Daoy (cell line): ENCODE measurements around the gene PCDH19. TPM values are rescaled to one million over a fixed set of nuclear protein-coding genes. Genes with fewer than 3 reads are reported as not detected.

Experiments
- DNase-seq: peaks from one replicate; pipeline ENCODE4 v3.0.0-alpha.2; 2015; ENCODE audit warnings: low read depth
- total RNA-seq: library from RNA; depleted of rRNA; stranded (reverse); fragments of >200 nt; shearing (Covaris generic); gene quantifications from 2 replicates; pipeline ENCODE4 v1.2.3, GENCODE V29; 2014

The PCDH19 gene
- total RNA-seq, 1 experiment from 2014 or later: 0.06 TPM

DNA sequence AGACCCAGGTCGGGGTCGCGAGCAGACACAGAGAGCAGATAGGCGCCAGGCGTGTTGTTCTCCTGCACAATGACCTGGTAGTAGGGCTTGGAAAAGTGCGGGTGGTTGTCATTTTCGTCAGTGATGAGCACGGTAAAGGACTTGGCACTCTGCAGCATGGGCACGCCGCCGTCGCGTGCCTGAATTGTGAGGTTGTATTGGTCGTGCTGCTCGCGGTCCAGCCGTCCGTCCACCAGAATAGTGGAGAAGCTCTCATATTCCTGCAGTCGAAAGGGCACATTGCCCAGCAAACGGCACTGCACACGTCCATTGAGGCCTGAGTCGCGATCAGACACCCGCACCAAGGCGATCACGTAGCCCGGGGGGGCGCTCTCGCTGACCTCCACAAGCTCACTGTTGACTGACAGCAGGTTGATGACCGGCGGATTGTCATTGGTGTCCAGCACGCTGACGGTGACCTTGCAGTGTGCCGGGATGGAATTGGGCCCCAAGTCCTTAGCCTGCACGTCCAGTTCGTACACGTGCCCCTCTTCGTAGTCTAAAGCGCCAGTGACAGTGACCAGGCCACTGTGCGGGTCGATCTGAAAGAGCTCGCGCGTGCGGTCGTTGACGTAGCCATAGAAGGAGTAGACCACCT lies 2.8 kb downstream of the PCDH19 start:
- DNase-seq: no peak

DNA sequence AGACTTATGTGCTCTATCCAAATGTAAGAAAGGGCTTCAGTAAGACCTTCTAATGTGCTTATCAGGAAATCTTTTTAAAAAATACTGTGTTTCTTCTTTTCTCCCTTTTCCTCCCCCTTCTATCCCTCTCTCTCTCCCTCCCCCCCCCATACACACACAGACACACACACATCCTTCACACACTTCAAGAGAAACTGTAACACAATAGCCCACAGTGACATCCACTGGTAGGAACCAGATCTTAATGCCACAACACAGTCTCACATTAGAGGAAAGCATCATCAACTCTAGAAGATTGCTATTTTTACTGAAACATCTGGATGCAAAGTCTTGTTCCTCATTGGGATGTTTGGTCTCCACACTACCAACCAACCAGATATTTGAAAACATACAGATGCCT lies 4.6 kb downstream of the PCDH19 start:
- no peak for DNase-seq

DNA sequence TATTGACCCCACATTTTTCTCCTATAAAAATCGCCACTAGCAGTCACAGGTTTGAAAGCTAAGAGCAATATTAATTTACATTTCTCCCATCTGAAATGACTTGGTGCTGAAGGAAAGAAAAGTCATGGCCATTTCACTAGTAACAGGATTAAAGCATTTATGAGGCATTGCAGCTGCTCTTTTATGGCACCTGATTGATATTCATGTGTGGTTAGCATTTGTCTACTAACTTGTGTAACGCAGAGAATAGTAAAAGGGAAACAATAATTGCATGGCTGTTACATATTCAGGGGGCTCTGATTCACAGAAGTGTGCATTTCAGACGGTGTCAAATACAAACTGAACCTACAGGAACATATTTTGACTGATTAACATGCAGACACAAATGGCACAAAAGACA lies 5.2 kb downstream of the PCDH19 start:
- no peak for DNase-seq

DNA sequence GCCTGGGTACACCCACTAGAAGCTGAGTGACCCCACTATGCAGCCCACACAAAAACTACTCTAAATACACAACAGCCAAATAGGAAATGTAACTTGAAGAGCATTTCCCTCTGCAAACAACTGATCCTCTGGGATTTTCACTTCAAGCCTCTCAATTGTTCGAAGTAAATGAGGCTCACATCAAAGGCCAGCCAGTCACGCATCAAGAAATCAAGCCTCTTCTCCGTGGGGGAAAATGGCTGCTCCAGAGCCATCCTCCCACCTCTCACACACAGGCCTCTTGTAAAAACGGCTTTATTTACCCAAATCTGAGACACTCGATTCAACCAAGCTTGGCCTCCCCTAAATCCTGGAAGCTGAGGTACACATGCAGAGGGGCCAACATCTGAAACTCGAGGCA lies 14.3 kb downstream of the PCDH19 start:
- DNase-seq: no peak

DNA sequence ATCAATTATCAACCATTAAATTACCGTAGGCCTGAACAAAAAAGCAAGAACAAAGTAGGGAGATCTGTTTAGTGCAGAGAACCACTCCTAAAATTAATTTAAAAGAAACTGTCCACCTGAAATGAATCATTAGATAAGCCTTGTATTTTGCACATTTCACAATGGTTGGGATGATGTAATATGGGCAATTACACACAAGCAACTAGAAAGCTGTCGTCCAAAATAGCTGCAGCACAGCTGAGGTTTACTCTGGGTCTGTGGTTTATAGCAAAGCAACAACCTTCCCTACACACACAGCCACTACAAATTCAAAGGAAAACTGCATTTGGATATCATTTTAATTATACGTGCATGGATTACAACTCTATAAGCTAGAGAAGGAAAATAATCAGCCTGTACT lies 28.5 kb downstream of the PCDH19 start:
- no peak for DNase-seq

DNA sequence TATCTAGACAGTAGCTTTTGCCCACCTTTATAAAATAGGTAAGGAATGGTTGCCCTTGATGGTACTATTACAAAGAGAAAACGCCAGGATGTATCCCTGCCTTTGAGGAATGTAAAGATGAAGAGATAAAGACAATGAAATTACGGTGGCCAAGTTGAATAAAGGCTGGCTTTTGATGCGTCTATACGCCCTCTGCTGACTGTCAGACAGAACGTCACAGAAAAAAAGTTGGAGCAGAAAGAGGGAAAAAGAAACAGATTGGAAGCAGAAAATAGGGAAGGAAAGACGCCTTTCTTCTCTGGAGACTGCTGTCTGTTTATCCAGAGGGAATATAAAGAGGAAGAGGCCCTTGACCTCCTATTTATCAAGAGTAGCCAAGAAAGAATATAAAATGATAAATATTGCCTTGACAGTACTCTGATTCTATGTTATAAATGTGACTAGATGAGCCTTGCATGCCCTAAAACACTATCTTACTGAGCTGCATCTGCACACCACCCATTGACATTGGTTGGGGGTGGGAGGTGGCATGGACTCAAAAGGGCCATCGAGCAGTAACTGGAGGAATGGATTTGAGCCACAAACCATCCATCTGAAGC lies 30.6 kb downstream of the PCDH19 start:
- no peak for DNase-seq

DNA sequence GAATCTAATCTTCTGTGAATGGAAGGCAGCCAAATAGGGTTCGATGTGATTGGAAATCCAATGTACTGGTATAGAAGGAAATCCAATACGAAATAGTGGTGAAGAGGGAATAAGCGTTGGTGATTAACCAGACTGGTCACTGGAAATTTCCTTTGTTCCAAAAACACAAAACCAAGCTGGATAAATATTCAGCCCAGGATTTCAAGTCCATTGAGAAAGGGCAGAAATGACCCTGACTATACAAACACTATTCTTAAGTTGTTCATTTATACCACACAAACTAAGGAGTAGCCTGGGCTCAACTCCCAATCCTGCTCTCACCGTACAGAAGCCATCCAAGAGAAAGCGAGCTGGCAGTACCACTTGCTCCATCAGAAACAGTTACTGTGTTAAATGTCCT lies 32.2 kb downstream of the PCDH19 start:
- no peak for DNase-seq

DNA sequence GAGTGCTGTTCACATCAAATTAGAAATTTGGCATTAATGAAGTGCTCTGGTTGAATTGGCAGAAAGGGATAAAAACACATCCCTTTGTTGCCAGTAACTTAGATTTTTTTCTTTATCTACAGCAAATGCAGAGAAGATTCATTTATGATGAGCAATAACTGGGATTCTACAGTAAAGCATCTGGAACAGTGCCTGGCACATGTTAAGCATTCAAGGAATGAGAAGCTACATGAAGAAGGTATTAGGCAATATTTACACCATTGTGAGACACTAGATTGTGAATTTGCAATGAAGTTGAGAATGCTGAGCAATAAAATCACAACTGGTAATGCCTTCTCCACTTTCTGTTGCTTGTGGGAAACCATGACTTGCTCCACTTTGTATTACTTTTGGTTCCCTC lies 33.5 kb downstream of the PCDH19 start:
- no peak for DNase-seq

DNA sequence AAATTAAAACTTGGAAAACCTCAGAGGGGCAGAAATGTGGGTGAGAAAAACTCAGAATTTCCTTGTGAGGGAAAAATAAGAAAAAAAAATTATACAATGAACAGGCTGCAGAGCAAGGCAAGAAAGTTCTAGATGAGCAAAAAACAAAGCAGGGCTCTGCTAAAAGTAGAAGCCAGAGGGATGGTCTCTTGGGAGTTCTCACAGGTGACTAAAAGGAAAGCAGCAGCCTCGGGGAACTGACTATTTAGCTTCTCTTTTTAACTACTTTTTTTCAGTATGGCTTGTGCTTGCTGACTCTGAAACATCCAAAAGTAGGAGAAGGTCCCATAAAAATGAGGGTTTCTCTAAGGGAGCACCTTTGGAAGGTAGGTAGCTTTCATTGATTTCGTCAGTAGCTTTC lies 36.4 kb downstream of the PCDH19 start:
- no peak for DNase-seq

DNA sequence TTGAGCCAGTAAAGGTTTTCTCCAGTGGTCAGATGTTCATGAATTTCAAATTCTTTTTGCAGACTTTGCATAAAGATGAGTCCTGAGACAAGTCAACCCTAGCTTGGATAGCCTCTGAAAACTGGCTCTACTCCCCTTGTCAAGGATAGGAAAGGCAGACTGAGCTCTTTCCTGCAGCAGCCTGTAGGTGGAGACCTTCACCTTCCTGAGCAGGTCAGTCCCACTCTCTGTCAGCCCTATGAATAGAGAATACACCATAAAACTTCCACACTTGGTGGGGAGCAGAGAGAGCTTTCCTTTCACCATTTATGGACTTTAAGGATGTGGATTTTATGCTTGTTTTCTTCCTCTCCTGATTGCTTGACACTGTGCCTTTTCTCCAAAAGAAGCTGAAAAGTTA lies 41.9 kb downstream of the PCDH19 start:
- peak; percentile 1 for DNase-seq

DNA sequence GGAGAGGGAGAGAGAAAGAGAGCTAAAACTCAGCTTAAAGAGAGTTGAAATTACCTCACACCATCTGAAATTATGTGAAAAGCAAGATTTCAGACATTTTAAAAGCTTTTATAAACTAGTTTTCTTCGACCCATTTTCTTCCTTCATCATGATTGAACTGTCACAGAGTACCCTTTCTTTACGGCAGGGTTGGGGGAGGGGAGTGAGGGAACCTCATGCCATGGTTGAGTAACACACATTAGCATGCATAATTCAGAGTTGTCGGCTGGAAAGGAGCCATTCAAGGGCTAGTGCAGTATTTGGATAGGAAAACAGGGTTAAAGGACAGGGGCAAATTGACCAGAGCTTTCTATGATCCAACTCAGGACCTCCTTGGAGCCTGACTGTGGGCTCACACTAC lies 46.2 kb downstream of the PCDH19 start:
- DNase-seq: no peak

DNA sequence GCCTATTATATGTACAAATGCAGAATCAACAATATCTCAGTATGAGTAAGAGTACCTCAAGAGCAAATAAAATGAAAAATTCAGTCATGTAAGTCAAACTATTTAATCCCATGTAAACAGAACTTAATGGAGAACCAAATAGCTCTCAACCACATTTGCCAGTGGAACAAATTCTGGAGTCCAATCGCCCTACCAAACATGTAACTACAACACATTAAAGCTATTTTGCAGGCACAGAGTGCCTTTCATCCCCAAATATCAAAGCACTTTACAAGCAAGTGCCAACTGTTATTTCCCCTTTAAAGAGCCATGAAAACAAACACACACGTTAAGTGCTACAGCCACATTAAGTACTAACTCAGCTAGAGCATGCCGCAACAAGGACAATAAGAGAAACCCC lies 51.3 kb downstream of the PCDH19 start:
- DNase-seq: no peak

DNA sequence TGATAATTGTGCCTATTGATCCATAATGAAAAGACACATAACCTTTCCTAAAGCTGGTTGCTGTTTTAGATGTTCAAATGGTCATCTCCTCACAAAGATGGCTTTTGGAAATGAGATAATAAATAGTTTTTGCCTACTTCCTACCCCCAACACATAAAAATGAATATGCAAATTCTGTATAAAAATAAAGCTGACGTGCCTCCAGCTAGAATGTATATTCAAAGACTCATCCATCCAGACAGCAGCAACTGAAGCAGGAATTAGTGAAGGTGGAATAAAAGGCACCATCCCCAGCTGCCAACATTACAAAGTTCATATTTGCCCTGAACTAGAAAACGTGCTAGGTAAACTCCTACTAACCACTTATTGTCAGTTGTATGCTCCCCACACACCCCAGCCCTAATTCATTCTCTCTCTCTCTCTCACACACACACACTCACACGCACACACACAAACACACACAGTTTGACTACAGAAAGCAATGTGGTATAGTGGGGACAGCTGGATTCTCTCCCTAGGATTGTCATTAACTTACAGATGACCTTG lies 53.6 kb downstream of the PCDH19 start:
- DNase-seq: no peak

DNA sequence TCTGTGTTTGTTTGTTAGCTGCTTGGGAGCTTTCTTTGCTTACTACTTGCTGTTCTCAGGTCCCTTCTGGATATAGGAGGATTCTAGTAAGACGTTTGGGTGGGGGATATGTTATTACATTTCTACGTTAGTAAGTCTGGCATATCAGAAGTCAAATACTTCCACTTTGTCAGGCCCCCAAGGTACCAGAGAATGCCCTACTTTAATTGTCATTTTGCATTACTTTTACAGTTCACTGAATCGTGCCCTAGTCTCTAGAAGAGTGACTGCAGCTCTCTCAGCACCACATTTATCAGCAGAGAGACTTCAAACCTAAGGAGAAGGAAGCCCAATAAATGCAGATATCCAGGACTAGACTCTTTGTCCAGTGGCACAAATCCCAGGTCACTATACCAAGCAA lies 54.4 kb downstream of the PCDH19 start:
- DNase-seq: no peak

DNA sequence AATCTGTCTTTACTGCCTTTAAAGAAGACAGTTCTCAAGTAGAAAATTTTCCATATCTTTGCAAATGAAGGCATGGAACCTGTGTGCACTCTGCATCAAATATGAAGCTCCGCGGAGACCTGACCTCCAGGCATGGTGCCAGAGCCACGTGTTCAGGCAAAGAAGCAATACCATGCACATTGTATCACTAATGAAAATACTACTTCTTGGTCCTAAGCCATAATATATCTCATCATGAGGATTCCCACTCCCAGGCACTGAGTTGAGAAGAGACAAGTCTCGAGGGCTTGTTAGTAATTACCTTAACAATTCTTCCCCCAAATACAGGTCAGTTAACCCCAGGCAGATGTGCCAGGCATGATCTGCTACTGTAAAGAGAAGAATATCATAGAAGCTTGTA lies 56.7 kb downstream of the PCDH19 start:
- no peak for DNase-seq

DNA sequence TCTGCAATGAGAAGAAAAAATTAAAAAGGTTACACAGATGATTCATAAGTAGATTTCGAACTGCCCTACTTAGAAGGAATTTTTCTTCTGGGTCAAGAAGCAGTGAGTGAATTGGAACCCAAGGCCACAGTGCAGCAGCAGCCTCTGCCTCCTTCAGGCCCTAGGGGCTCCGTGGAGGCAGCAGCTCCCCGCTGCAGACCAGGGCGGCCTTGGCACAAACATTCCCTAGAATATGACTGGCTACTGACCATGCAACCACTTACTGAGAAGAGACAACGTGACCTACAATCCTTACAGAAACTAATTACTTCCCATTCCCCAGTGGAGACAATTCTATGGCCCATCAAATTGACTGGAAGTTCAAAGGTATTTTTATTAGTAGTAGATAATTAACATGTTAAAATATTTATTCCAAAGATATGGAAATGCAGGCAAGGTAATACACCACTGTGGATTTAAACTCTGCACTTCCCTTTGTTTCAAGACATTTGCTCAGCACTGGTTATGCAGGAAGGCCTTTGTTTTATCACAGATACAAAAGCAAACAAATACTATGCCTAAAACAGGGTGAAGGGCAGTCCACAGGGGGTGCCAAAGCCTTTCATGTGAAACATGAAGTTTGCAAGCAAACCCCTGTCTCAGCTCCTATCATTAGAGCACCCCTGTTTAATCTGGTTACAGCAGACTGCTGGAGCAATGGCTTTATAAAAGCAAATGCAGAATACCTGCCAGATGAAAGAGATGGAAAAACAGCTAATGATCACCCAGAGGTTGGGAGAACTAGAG lies 59.2 kb downstream of the PCDH19 start:
- DNase-seq: no peak

DNA sequence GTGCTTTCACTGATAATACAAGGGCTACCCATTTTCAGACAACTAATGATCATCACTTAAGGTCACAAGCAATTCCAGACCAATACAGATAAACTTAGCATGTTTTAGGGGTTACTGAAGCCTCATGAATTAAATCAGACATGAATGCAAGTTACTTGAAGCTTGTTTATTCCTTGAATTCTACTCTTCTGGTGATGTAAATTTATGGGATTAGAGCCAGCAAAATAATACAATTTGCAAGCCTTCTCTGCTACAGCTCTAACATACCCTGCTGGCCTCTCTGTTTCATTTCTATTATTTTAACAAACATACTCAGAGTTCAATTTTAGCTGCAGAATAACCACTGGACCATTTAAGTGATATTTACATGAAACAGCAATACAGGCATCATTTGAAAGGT lies 60.7 kb downstream of the PCDH19 start:
- DNase-seq: no peak

DNA sequence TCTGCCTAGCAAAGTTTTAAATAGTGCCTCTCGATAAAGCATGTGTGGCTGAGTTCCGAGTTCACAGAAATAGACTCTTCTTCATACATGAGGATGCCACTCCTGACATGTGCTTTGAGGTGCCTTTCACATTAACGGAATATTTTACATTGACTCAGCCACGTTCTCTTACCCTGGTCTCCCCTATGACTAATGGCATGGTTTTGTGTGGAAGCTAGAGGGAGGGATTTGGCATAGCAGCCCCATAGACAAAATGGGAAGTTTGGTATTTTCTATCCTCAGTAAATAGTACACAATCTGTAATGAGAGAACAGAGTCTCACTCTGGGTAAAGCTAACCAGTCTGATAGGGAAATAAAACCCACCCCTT lies 68.9 kb downstream of the PCDH19 start:
- DNase-seq: no peak

DNA sequence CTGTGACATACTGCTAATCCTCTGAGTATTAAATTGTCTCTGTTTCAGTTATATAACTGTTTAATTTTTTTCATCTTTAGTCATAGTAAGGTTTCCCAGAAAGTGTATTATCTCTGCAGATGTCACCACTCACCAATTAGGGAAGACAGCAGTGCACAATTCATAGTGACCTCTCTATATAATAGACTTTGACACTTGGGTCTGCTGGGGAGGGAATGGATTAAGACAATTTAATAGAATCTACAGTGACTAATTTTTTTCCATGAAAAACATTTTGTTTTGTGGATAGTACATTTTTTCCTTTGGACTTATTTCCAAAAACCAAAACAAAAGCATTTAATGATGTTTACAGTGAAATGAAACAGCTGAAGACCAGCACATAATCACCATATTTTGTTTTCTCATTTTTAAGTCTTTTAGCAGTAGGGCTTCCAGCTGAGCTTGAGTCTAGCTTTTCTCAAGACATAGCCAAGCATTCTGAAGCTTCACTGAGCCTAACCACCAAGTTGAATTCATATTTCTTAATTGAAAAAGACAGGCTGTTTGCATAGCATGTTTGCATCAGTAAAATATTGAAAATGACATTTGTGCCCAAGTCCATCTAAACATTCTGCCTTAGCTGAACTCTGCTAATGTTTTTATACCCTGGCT lies 69.5 kb downstream of the PCDH19 start:
- no peak for DNase-seq

DNA sequence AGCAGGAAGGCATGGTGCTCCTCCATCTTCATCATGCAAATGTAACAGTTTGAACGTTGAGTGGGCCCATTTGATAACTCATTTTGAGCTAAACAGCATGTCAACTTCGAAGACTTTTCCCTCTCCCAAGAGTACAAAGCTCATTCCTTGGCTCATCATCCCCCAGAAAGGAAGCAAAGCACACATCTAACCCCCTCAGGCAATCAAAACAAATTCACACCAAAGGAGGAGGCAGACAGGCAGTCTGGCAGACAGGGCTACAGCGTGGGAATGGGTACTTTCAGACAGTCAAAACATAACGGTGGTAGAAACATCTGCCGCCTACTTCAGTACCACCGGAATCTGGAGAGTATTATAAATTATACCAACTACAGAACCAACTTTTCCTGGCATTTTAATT lies 81.7 kb downstream of the PCDH19 start:
- no peak for DNase-seq

DNA sequence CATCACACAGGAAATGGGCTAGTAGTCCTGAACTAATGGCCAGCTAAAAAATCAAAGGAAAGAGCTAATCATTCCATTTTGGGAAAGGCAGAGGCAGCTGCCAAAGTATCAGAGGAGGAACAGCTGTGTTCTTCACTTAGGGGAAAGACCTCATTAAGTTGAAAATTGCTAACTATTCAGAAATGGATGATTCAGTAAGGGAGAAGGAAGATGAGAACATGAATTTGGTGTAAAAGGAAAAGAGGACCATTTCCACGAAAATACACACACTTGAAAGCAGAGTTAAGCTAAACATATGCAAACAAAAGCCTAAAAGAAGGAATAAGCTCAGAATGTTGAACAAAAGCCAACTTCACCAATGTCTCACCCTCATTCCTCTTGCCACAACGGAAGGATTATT lies 90.4 kb downstream of the PCDH19 start:
- no peak for DNase-seq

DNA sequence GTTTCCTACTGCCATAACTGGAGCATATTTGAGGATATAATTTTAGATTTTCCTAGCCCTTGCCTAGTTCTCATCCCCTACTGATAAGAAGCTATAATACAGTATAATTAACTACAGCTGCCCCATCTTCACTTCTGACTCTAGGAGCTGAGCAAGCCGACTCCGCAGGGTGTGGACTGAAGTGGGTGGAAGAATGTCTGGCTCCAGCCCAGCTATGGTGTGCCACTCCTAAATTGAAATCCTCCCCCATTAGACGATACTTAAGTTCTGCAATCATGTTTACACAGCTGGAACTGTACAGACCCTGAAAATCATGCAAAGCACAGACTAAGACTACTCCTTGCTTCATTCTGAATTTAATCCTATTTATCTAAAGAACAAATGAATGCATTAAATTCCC lies 93.1 kb downstream of the PCDH19 start:
- DNase-seq: peak; percentile 1

DNA sequence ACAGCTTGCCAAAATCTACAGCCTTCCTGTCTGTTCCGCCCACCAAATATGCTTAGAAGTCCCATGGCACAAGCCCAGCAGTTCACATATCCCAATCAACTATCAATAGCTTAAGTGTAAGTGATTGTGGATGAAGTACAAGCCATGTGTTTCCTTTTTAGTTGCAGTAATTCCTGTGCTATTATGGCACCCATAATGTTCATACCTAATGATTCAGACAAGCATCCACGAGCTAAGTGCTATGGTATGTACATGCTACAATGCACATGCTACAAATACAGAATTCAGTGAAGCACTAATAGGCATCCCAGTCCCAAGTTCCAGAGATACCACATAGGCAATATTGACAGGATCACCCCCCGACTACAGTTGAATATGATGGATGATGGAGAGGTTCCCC lies 94.5 kb downstream of the PCDH19 start:
- DNase-seq: no peak
